Endothelial cell of umbilical vein (primary cell): ENCODE results near the gene MYDGF. TPM values are rescaled to one million over a fixed set of nuclear protein-coding genes. Genes with fewer than 3 reads are reported as not detected.

ENCODE experiments used
- BruUV-seq: library from RNA; stranded (reverse); fragments of 400-500 nt; replicated peaks from 2 replicates; lab custom pipeline; 2021; lab: Mats Ljungman, UMichigan
- CTCF ChIA-PET: fragments of 300-600, 350-600 bp; sonication (Branson Sonifier 250); formaldehyde crosslinking; loops from one replicate; lab custom pipeline; 2021; ENCODE audit warnings: antibody characterized with exemption, inconsistent platforms; lab: Charles Lee
- POLR2A ChIA-PET: fragments of 300-600, 350-600 bp; sonication (Branson Sonifier 250); formaldehyde crosslinking; loops from one replicate; lab custom pipeline; 2021; ENCODE audit warnings: antibody characterized with exemption, inconsistent platforms; lab: Charles Lee
- DNase-seq: peaks from one replicate; pipeline ENCODE4 v3.0.0-alpha.2; 2011; ENCODE audit warnings: low read depth, low spot score
- FAIRE-seq: peaks from 2 replicates; lab custom pipeline; 2011; peaks lifted over from hg19 to GRCh38; lab: Jason Lieb, UNC
- H2AFZ ChIP-seq: 2 replicates; pipeline ENCODE4 v1.6.0; 2012; ENCODE audit warnings: low read depth, low read length, control low read depth, inconsistent platforms
- H3K27ac ChIP-seq: 2 replicates; pipeline ENCODE4 v1.5.1; 2011; ENCODE audit warnings: low read depth, mild to moderate bottlenecking, control low read depth, low read length, moderate library complexity; ENCODE audit not compliant: insufficient read depth
- H3K27me3 ChIP-seq, 2 experiments: 2 replicates each; pipeline versions ENCODE4 v1.6.0 to v1.6.1; 2011; ENCODE audit warnings: low read length in 2 of 2, mixed read lengths in 1 of 2; ENCODE audit not compliant: control insufficient read depth in 2 of 2, insufficient read depth in 2 of 2
- H3K36me3 ChIP-seq, 2 experiments: 2 replicates in 1 of 2; 3 replicates in 1 of 2; pipeline ENCODE4 v1.5.1; 2011; ENCODE audit warnings: low read length in 2 of 2, mild to moderate bottlenecking in 1 of 2, moderate library complexity in 1 of 2; ENCODE audit not compliant: control insufficient read depth in 2 of 2, insufficient read depth in 2 of 2; ENCODE audit errors: extremely low read depth in 1 of 2
- H3K4me1 ChIP-seq: 3 replicates; pipeline ENCODE4 v1.5.1; 2011; ENCODE audit warnings: mild to moderate bottlenecking, low read length; ENCODE audit not compliant: control insufficient read depth, insufficient read depth; ENCODE audit errors: extremely low read depth
- H3K4me2 ChIP-seq: 2 replicates; pipeline ENCODE4 v1.6.1; 2011; ENCODE audit warnings: low read length, control low read depth, mixed read lengths; ENCODE audit not compliant: insufficient read depth
- H3K4me3 ChIP-seq, 3 experiments: fragments of 200-600 bp in 1 of 3; sonication (generic), shearing (Covaris generic) in 1 of 3; replicated peaks in 1 of 3; 2 replicates each; pipeline ENCODE4 v1.5.1; 2011 to 2016; ENCODE audit warnings: control low read depth in 3 of 3, low read length in 3 of 3, mild to moderate bottlenecking in 2 of 3, inconsistent platforms in 1 of 3, low read depth in 1 of 3, moderate library complexity in 1 of 3; ENCODE audit not compliant: insufficient read depth in 1 of 3
- H3K79me2 ChIP-seq: 2 replicates; pipeline ENCODE4 v1.6.0; 2012; ENCODE audit warnings: low read length, inconsistent platforms; ENCODE audit not compliant: control insufficient read depth, insufficient read depth
- H3K9ac ChIP-seq: replicated peaks from 2 replicates; pipeline ENCODE3; 2011; ENCODE audit warnings: low read length, control low read depth; ENCODE audit not compliant: insufficient read depth; ENCODE audit errors: extremely low read depth
- H3K9me1 ChIP-seq: replicated peaks from 3 replicates; pipeline ENCODE4 v1.6.0; 2011; ENCODE audit warnings: mild to moderate bottlenecking, low read length; ENCODE audit not compliant: control insufficient read depth, insufficient read depth; ENCODE audit errors: extremely low read depth
- H3K9me3 ChIP-seq: replicated peaks from 2 replicates; pipeline ENCODE4 v1.5.1; 2012; ENCODE audit warnings: low read length, inconsistent platforms; ENCODE audit not compliant: control insufficient read depth, insufficient read depth
- H4K20me1 ChIP-seq: replicated peaks from 2 replicates; pipeline ENCODE3; 2011; ENCODE audit warnings: mild to moderate bottlenecking, low read length; ENCODE audit not compliant: control insufficient read depth, insufficient read depth; ENCODE audit errors: extremely low read depth
- CTCF ChIP-seq, 2 donors: IDR thresholded peaks; 1 replicate in 1 of 2; 2 replicates in 1 of 2; pipeline ENCODE4 v1.5.1; 2011; ENCODE audit warnings: low read length in 2 of 2, mild to moderate bottlenecking in 2 of 2, moderate library complexity in 2 of 2, control low read depth in 1 of 2, inconsistent platforms in 1 of 2, low read depth in 1 of 2; ENCODE audit not compliant: insufficient read depth in 1 of 2; ENCODE audit errors: extremely low read depth in 1 of 2
- EZH2 ChIP-seq: IDR thresholded peaks from 2 replicates; pipeline ENCODE4 v1.6.1; 2012; ENCODE audit warnings: borderline replicate concordance, low read depth, mild to moderate bottlenecking, moderate library complexity, low read length, inconsistent platforms; ENCODE audit not compliant: severe bottlenecking
- FOS ChIP-seq: IDR thresholded peaks from 2 replicates; pipeline ENCODE4 v1.6.1; 2011; ENCODE audit warnings: mild to moderate bottlenecking, low read length, moderate library complexity, borderline replicate concordance; ENCODE audit not compliant: insufficient read depth
- GATA2 ChIP-seq: IDR thresholded peaks from 2 replicates; pipeline ENCODE4 v1.7.0; 2011; ENCODE audit warnings: low read depth, mild to moderate bottlenecking, moderate library complexity, mixed read lengths, low read length; ENCODE audit not compliant: insufficient read length, insufficient read depth
- JUN ChIP-seq: IDR thresholded peaks from 2 replicates; pipeline ENCODE4 v1.6.1; 2011; ENCODE audit warnings: borderline replicate concordance, low read depth; ENCODE audit not compliant: insufficient read length, insufficient read depth
- MYC ChIP-seq: IDR thresholded peaks from one replicate; pipeline ENCODE4 v1.6.1; 2011; ENCODE audit warnings: mild to moderate bottlenecking, low read depth, low read length
- POLR2A ChIP-seq: IDR thresholded peaks from 2 replicates; pipeline ENCODE4 v1.6.1; 2012; ENCODE audit warnings: low read depth, mild to moderate bottlenecking, control low read depth, low read length
- POLR2AphosphoS5 ChIP-seq: IDR thresholded peaks from 2 replicates; pipeline ENCODE4 v1.6.1; 2012; ENCODE audit warnings: low read depth, mild to moderate bottlenecking, control low read depth, low read length, moderate library complexity; ENCODE audit not compliant: insufficient read depth
- dilution Hi-C: fragments of 300-500 bp; cut with MboI; formaldehyde crosslinking; loops from one replicate; pipeline ENCODE4 v1.15.0; 2019; ENCODE audit warnings: low sequenced_read_pairs; ENCODE audit not compliant: extremely low pct_ligation_motif_present
- intact Hi-C: fragments of 100-400 bp; cut with micrococcal nuclease; formaldehyde crosslinking; loops from one replicate; pipeline ENCODE4 v1.10.0; 2022
- polyA plus RNA-seq, 4 experiments: library from polyadenylated mRNA; depleted of rRNA in 3 of 4; stranded (reverse) in 3 of 4; unstranded in 1 of 4; fragments of >200 nt; gene quantifications; 2 replicates each; pipeline versions ENCODE4 v1.2.1 to v1.2.3, GENCODE V29; 2011 to 2012; ENCODE audit warnings: missing spikeins in 1 of 4
- total RNA-seq: library from RNA; stranded (reverse); gene quantifications from 2 replicates; pipeline ENCODE4 v1.2.3, GENCODE V29; 2021
- TF ChIP-seq, protein P1 (sequence below): IDR thresholded peaks from 2 replicates; pipeline ENCODE4 v1.6.1; 2011; ENCODE audit not compliant: insufficient read depth, insufficient read length

MYDGF gene
- total and polyA plus RNA-seq, 2 donors (not counting 3 experiments of a cell fraction or from before 2014, with no cell fraction given) = 191 to 337 TPM

DNA sequence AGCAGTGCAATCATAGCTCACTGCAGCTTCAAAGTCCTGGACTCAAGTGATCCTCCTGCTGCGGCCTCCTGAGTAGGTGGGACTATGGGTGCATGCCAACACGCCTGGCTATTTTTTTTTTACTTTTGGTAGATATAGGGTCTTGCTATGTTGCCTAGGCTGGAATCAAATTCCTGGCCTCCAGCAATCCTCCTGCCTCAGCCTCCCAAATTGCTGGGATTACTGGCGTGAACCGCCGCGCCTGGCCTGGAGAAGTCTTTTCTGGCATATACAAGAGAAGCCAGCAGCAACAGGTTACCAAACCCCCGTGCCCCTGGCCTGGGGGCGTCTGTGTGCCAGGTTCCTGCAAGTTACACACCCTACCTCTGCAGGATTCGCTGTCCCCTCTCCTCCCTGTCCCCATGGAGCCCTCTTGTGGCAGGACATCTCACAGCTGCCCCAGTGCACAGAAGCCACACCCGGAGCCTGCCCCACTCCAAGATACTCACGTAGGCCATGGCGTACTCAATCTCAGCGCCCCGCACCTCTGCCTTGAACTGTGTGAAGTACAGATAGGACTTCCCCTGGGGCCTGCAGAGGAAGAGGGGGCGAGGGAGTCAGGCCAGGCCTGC, 9.9 kb downstream of the MYDGF start:
- BruUV-seq = no TSS peak
- DNase-seq (peak; percentile 29), FAIRE-seq (no peak)
- ChIA-PET CTCF (interaction anchor here (1.0 to 1.4 kb wide), 2 partner anchors 11 to 93 kb away, joined by 3 read pairs; no protein-coding TSS in a partner anchor), POLR2A (no interaction called here)
- TF ChIP-seq POLR2AphosphoS5 (no peak), CTCF (IDR thresholded peaks at IDR 0.05; ENCODE audit: extremely low read depth in 1 of 2, insufficient read depth in 1 of 2, low read depth in 1 of 2, low read length in 2 of 2) (peak; percentile 11 to 47)
- Histone ChIP-seq H3K9ac (no peak overlapping the region), H3K27ac (no peak overlapping the region), H3K4me3 (no peak overlapping the region), H2AFZ (no peak overlapping the region), H3K79me2 (peaks cover 18% of the 10 kb centered on the region), H3K9me1 (no peaks in the 10 kb centered on the region), H4K20me1 (no peaks in the 10 kb centered on the region), H3K9me3 (no peaks in the 10 kb centered on the region), H3K36me3 (peaks cover 7 to 47% of the 10 kb centered on the region in 2 experiments), H3K4me2 (no peak overlapping the region), H3K27me3 (no peaks in the 10 kb centered on the region), H3K4me1 (no peaks in the 10 kb centered on the region)
- dilution Hi-C loops (no loop called here), intact Hi-C loops (no loop called here)

GRCh38 chr19:4657835-4658234, 12.3 kb downstream of the MYDGF start:
- no peak overlapping the region for H3K27ac ChIP-seq
- no peaks in the 10 kb centered on the region for H3K9me3 ChIP-seq
- peaks cover 7 to 41% of the 10 kb centered on the region in 2 experiments for H3K36me3 ChIP-seq
- H3K4me2 ChIP-seq = no peak overlapping the region
- dilution Hi-C loops (no loop called here), intact Hi-C loops (no loop called here)
- DNase-seq (no peak), FAIRE-seq (no peak)
- H4K20me1 ChIP-seq = no peaks in the 10 kb centered on the region
- H3K4me1 ChIP-seq = no peaks in the 10 kb centered on the region
- peaks cover 6% of the 10 kb centered on the region for H3K79me2 ChIP-seq
- no peak overlapping the region for H3K9ac ChIP-seq
- no peak overlapping the region for H2AFZ ChIP-seq
- ChIA-PET CTCF (no interaction called here), POLR2A (interaction anchor here (1.2 kb wide), 1 partner anchor 123 kb away, joined by 3 read pairs; the partner anchor contains the start of gene PLIN5)
- BruUV-seq = TSS peak; percentile 65
- H3K9me1 ChIP-seq = no peaks in the 10 kb centered on the region
- TF ChIP-seq POLR2A (no peak), JUN (no peak), FOS (no peak), CTCF (IDR thresholded peaks at IDR 0.05; ENCODE audit: extremely low read depth in 1 of 2, insufficient read depth in 1 of 2, low read depth in 1 of 2, low read length in 2 of 2) (no peak), EZH2 (no peak), POLR2AphosphoS5 (no peak), MYC (no peak), GATA2 (no peak)
- TF ChIP-seq, protein P1, sequence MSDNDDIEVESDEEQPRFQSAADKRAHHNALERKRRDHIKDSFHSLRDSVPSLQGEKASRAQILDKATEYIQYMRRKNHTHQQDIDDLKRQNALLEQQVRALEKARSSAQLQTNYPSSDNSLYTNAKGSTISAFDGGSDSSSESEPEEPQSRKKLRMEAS = no peak
- H3K4me3 ChIP-seq = no peak overlapping the region
- no peaks in the 10 kb centered on the region for H3K27me3 ChIP-seq
